Raji (cell line): ENCODE measurements around the gene HIPK2.

Experiments used
- POLR2A ChIP-seq: IDR thresholded peaks from 2 replicates; pipeline ENCODE4 v1.6.1; 2011; ENCODE audit warnings: low read depth, low read length, control low read depth; ENCODE audit not compliant: insufficient read depth

Gene HIPK2

GRCh38 chr7:139671967-139672366 lies 105.8 kb downstream of the HIPK2 start:
- TF ChIP-seq POLR2A: no peak

DNA sequence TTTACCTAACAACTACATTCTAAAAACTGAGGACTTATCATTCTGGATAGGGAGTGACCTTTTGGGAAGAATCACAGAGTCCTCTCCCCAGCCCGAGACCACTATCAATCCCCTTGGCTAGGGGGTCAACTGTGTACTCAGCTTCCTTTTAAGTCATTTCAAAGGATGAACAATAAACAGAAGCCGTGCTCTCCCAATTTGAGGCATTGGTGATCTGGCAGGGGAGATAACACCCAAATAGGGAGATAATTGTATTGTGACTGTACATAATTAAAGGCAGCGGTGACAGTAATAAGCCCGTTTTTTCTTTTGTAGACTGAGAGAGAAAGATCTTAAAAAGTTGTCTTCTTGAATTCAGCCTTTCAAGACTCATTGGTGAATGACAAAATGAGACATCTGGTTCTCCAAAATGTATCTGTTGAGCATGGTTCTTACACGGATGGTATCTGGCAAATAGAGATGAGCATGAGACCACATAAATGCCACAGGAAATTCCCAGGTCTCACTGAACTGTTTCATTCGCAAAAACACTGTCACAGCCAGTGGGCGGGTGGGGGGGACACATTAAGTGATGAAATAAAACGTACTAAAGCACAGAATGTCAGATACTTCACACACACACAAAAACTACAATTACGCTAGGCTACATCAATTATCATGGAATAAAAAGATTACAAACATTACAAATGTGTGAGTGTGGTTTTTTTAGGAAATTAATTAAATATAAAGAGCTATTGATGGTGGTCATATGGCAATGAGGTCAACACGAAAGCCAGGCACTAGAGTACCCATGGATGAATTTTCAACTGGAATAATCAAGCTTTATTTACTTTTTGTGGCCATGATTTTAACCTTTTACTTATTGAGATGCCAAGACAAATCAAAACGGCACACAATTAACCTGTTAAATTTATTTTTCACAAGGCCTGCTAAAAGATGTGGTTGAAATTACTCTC lies 108.4 kb downstream of the HIPK2 start:
- no peak for TF ChIP-seq POLR2A

DNA sequence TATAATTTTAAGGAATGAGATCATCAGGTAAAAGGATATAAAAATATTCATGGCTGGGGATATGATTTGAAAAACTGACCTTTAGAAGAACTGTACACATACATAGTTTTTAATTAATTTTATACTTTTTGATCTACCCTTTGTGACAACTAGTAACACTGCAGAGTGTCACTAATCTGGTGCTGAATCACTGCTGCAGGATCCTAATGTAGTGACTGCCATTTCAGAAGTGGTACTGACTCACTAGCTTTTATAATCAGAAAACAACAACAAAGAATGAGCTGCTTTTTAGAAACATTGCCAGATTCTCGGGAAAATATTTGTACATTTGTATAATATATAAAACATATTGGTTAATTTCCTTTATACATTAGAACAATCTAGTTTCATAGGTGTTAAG lies 110.4 kb downstream of the HIPK2 start:
- no peak for TF ChIP-seq POLR2A

- no peak for TF ChIP-seq POLR2A
Observed at GRCh38 chr7:139666501-139666900, 111.3 kb downstream of the HIPK2 start.

GRCh38 chr7:139664434-139664833 lies 113.4 kb downstream of the HIPK2 start:
- TF ChIP-seq POLR2A: no peak

DNA sequence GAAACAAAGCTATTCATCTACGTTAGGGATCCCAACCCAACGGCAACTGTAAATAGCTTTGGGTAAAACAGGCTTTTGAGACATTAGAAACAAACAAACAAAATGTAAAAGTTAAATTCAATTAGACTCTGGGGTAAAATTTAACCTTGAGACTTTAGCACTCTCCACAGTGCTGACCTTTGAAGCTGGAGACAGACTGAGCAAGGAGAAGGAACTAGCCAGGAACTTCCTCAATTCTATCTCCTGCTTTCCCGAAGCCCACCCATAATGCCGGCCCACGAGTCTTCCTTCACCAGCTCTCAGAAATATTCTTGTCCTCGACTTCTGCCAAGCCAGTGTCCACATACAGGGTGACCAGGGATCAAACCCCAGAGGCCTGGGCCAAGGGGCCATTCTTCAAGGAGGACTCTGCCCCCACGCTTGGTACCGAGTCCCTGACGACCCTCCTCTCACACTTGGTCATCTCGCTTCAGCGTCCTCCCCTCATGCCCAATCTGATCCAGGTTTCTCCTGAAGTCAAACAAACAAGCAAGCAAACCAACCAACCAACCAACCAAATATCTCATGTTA lies 114.1 kb downstream of the HIPK2 start:
- TF ChIP-seq POLR2A: no peak

DNA sequence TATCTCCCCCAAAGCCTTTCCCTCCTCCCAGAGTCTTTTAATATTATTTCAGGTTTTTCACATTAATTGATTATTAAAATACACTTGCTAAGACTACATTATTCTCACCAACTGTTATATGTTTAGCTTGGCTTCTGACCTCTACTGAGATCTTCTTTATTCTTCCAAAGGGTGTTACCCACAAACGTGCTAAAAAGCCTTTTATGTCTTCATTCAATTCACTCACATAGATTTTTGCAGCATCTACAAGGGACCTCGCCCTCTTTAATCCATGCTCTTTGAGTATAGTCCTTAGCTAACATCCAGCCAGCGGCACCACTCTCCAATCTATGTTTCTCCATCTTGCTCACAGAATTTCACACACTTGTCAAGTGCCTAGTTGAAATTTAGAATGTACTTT lies 115.9 kb downstream of the HIPK2 start:
- no peak for TF ChIP-seq POLR2A

- no peak for TF ChIP-seq POLR2A
Observed at GRCh38 chr7:139661043-139661440, 116.8 kb downstream of the HIPK2 start.

GRCh38 chr7:139660317-139661042 lies 117.3 kb downstream of the HIPK2 start:
- TF ChIP-seq POLR2A: no peak

GRCh38 chr7:139659922-139660316 lies 117.9 kb downstream of the HIPK2 start:
- no peak for TF ChIP-seq POLR2A

GRCh38 chr7:139658908-139659675 lies 118.7 kb downstream of the HIPK2 start:
- TF ChIP-seq POLR2A: no peak

DNA sequence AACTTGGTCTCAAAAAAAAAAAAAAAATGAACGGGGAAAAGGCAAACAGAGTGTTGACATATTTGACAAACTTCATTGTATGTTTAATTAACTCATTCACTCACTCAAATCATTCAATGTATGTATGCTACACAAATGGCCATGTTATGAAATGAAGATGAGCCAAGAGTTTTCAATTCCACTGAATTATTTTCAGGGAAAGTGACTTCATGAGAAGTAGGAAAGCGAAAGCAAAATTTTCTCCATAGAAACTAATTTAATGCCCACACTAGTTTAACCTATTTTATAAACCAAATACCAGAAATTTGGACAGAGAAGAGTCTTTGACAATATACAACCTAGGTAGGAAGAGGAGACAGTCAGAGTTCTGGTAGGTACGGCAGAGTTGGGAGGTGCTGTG lies 119.5 kb downstream of the HIPK2 start:
- no peak for TF ChIP-seq POLR2A

- TF ChIP-seq POLR2A: no peak
Observed at GRCh38 chr7:139657725-139658124, 120.1 kb downstream of the HIPK2 start.

DNA sequence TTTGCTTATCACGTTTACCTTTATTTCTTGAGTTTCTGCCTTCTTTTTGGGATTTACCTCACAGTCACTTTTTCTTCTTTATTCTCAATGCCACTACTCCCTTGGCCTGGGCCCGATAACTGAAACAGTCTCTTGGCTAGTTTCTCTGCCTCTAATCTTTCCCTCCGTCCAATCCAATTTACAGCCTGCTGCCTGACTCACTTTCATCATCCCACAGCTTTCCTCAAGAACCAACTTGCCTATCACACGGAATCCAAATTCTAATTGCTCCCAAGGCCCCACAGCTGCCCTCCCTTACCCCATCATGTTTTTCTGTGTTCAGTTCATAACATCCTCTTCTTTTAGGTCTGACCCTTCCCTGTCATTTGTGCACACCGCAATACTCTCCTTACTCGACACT lies 121.4 kb downstream of the HIPK2 start:
- TF ChIP-seq POLR2A: no peak

- TF ChIP-seq POLR2A: no peak
Observed at GRCh38 chr7:139655305-139655704, 122.5 kb downstream of the HIPK2 start.
